GM20431 (cell line): ENCODE data around the gene CD72.

Experiments
- in situ Hi-C: fragments of 300-500 bp; cut with MseI, MboI; formaldehyde crosslinking; loops from one replicate; pipeline ENCODE4 v1.15.0; 2020; ENCODE audit warnings: low sequenced_read_pairs; ENCODE audit not compliant: unreplicated experiment

The CD72 gene

DNA sequence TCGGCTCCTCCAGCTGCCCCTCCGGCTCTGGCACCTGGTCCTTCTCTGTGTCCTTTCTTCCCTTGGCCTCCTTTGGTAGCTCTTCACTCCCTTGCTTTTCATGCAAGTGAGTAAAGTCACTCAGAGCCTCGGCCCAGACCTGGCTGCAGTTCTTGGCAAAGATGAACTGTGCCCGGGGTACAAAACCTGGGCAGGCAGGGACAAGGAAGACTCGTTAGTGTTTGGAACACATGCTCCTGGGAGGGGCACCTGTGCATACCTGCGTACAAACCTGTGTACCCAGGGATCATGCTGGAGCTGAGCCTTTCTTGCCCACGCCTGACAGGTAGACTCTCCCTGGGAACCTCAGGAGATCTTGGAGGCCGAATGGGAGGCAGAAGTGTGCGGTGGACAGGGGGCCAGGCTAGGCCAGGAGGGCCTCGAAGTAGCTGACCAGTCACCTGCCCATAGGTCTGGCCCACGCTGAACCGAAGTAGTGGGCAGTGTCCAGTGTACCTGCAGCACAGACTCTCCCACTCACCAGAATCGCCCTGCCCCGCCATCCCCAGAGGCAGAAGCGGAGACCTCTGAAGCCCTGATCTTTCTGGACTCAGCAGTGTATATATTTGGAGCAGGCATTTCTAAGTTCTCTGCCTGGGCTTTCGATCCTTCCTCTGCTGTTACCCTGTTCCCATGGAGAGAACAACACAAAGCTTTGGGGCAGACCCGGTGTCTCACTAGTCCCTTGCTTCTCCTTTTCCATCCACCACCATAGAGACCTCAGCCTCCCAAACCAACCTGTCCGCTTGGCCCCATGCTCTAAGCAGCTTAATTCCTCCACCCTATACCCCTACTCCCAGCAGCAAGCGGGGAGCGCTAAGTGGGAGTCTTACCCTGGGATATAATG is 55.1 kb downstream of the CD72 start:
- in situ Hi-C loops, result no loop called here

DNA sequence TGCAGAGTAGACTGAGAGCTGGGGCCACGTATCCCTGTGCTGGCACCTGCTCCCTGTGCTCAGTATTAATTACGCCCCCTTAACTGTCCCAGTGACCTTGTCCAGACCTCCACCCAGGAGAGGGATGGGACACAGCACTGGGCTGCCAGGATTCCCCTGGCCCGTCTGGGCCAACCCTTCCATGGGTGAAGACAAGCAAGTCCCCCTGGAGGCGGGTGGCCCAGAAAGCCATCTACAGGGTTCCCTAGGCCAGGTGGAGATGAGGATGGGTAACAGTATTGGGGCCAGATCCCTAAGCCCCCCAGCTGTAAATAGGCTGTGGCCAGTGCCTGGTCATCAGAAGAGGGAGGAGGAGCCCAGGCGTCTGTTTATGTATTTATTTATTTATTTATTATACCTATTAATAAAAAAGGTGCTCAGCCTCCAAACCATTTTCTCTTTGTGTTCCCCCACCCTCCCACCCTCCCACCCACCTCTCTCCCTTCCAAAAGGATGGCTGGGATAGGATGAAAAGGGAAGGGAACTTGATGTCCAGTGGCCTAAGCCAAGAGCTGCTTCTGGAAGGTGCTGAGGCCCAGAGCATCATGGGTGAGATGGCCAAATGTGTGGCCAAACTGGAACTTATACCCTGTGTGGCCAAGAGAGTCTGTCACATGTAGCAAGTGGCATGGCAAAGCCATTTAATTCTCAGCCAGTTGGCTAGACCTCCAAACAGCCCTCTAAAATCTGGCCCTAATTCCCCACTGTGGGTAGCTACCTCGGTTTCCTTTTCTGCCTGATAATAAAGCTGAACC is 56.5 kb downstream of the CD72 start:
- in situ Hi-C loops, result no loop called here

DNA sequence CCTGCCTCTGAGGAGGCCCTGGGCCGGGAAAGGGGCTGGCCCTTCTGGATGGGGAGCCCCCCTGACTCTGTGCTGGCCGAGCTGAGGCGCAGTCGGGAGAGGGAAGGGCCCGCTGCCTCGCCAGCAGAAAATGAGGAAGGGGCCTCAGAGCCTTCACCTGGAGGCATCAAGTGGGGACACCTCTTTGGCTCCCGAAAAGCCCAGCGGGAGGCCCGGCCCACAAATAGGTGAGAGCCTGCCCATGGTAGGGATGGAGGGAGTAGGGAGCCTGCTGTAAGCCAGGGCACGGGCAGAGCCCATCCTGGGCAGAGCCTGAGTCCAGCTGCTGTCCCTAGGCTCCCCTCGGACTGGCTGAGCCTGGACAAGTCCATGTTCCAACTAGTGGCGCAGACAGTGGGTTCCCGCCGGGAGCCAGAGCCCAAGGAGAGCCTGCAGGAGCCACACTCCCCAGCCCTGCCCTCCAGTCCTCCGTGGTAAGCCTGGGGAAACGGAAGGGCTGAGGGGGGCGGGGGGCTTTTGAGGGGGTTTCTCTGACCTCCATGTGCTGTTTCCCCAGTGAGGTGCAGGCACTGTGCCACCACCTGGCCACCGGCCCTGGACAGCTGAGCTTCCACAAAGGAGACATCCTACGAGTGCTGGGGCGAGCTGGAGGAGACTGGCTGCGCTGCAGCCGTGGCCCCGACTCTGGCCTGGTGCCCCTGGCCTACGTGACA is 57.4 kb downstream of the CD72 start:
- in situ Hi-C loops, result no loop called here
